Erythroblast (primary cell): ENCODE data around the gene PRKCE.

Source experiments
- GATA1 ChIP-seq: IDR thresholded peaks from 2 replicates; pipeline ENCODE4 v1.6.1; 2011; ENCODE audit warnings: low read depth, mild to moderate bottlenecking, control low read depth, low read length, moderate library complexity
- POLR2A ChIP-seq: IDR thresholded peaks from 2 replicates; pipeline ENCODE4 v1.6.1; 2011; ENCODE audit warnings: mild to moderate bottlenecking, low read length

GRCh38 chr2:46161315-46161714 lies 509.8 kb downstream of the PRKCE start:
- TF ChIP-seq POLR2A (no peak), GATA1 (no peak)
